ENCODE results near the gene NFATC2IP.
A peak's percentile ranks its signal among the peaks of the same experiment; 100 is the strongest.
"Not testable (repeated sequence)": the region's sequence is repeated elsewhere in the genome, so short reads cannot be mapped to it uniquely, and the experiment has no call there.

Gene NFATC2IP

GRCh38 chr16:28967156-28967555, 16.4 kb downstream of the NFATC2IP start:
- no peak for DNase-seq (ENCODE audit: low read depth in 3 of 3, low spot score in 1 of 3)

- not testable (repeated sequence) for DNase-seq (ENCODE audit: low read depth in 3 of 3, low spot score in 1 of 3)
Observed at GRCh38 chr16:28969696-28970095, 19.0 kb downstream of the NFATC2IP start.

DNA sequence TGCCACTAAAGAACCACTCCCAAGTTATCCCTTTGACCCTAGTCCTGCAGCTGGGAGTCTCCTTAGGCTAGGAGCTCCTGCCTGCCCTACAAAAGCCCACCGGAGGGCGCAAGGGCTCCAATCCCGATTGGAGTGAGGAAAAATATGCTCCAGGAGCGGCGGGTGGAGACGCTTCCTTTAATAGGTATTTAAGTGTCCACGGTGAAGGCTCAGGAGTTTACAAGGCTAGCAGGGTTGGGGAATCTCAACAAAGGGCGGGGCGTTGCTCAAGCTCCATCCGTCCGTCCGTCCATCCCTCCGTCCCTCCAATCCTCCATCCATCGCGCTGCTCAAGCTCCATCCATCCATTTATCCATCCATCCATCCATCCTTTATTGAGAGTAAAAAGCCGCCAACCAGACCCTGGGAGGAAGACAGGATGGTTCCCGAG, 23.3 kb downstream of the NFATC2IP start:
- DNase-seq (ENCODE audit: low read depth in 3 of 3, low spot score in 1 of 3): no peak

DNA sequence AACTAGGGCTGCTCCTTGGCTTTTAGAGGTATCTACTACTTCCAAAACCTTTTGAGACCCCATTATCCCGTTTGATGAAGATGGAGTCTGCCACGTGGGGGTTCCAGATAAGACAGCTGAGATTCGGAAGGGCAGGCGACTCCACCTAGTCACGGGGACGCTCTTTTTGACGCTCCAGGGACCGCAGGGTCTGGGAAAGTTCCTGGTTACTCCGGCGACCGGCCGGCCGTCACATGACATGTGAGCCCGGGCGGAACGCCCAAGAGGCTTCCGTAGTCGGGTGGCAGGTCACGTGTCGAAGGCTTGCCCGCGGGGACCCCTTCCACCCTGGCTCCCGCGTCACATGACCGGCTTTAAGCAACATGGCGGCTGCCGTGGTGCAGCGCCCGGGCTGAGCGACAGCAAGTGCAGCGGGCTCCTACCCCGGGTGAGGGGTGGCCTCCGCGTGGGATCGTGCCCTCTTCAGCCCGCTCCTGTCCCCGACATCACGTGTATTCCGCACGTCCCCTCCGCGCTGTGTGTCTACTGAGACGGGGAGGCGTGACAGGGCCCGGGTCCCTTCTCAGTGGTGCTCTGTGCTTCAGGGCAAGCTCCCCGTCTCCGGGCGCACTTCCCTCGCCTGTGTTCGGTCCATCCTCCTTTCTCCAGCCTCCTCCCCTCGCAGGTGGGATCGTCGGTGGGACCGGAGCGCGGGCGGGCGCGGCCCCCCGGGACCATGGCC, 23.9 kb downstream of the NFATC2IP start, which contains the start of gene SPNS1:
SPNS1 (plus strand) TSS at position 342 of the 721 bp plus-strand sequence; CDS start at position 716, 374 bp downstream.
- DNase-seq (ENCODE audit: low read depth in 3 of 3, low spot score in 1 of 3): peak; percentile 75 to 80 (median 79)

DNA sequence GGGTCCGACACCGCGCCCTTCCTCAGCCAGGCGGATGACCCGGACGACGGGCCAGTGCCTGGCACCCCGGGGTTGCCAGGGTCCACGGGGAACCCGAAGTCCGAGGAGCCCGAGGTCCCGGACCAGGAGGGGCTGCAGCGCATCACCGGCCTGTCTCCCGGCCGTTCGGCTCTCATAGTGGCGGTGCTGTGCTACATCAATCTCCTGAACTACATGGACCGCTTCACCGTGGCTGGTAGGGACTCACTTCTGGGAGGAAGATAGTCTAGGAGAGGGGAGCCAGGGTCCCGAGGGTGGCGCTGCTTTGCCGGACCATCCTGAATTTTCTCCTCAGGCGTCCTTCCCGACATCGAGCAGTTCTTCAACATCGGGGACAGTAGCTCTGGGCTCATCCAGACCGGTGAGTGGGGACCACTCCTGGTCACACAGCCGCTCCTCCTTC, 24.4 kb downstream of the NFATC2IP start:
- no peak for DNase-seq (ENCODE audit: low read depth in 3 of 3, low spot score in 1 of 3)

DNA sequence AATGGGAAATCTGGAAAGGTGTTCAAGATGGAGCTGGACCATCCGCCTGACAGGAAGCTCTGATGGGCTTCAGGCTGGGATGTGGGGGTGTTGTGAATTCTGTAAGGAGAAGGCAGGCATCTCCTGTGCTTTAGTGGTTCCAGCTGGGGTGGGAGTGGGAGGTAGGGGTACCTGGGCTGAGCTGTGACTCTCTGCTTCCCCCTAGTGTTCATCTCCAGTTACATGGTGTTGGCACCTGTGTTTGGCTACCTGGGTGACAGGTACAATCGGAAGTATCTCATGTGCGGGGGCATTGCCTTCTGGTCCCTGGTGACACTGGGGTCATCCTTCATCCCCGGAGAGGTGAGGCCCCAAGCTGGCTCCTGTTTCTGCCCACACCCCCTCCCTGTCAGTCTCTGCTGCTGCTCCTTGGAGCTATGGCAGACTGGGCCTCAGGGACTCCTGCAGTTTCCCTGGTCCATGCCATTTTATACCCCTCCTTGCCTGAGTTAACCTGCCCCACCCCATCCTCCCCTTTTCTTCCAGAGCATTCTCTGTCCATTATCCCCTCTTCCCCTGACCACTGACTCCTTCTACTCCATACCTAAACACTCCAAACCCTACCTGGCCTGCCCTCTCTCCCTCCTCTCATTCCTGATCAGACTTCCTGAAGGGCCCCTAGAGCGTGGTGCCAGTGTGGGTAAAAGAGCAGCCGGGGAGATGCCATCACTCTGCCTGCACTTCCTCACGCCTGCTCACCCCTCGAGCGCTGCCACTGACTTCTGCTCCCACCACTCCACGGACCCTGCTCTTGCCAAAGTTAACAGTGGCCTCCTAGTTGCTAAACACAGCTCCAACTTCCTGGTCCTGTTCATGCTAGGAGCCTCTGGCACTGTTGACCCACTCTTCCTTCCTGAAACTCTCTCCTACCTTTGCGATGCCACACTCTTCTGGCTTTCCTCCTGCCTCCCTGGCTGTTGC, 27.2 kb downstream of the NFATC2IP start:
- no peak for DNase-seq (ENCODE audit: low read depth in 3 of 3, low spot score in 1 of 3)

GRCh38 chr16:28980330-28980729, 29.6 kb downstream of the NFATC2IP start:
- DNase-seq (ENCODE audit: low read depth in 3 of 3, low spot score in 1 of 3): not testable (repeated sequence)

GRCh38 chr16:28980929-28981328, 30.2 kb downstream of the NFATC2IP start:
- DNase-seq (ENCODE audit: low read depth in 3 of 3, low spot score in 1 of 3): no peak

DNA sequence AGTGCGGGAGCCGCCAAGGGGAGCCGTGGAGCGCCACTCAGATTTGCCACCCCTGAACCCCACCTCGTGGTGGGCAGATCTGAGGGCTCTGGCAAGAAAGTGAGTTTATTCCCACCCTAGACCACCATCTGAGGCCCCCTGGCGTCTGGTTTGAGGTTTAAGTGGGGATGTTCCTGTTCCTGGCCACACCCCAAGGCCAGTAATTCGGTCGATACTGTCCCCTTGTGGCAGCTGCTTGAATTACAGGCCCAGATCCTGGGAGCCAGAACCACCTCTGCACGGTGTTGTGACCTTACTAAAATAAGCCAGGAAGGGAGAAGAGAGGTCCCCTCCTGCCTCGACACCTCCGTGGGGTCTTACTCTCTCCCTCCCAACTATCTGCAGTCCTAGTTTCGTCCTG, 30.8 kb downstream of the NFATC2IP start:
- peak in 1 of 3 donors; percentile 34 for DNase-seq (ENCODE audit: low read depth in 3 of 3, low spot score in 1 of 3)

DNA sequence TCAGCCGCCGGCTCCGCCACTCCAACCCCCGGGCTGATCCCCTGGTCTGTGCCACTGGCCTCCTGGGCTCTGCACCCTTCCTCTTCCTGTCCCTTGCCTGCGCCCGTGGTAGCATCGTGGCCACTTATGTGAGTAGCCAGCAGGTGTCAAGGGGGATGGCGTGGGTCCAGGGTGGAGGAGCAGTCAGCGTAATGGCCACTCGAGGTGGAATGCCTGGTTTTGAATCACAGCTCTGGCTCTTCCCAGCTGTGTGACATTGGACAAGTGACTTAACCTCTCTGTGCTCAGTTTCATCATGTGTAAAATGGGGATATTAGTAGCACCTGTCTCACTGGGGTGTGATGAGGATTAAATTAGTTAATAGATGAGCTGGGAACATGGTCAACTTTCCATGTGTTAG, 31.7 kb downstream of the NFATC2IP start:
- DNase-seq (ENCODE audit: low read depth in 3 of 3, low spot score in 1 of 3): no peak

DNA sequence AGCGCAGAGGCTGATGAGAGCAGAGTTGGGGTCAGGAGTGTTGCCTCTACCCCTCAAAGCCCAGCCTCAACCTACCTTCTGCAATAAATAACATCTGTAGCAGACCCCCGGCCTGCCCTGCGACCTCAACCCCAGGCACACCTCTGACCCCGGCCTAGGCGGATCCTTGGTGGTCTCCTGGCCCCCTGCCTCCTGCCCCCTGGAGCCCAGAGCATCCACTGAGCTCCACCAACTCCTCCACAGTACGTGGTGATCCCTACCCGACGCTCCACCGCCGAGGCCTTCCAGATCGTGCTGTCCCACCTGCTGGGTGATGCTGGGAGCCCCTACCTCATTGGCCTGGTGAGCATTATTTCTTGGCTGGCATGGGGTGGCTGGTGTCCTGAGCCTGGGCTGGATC, 32.2 kb downstream of the NFATC2IP start:
- no peak for DNase-seq (ENCODE audit: low read depth in 3 of 3, low spot score in 1 of 3)

GRCh38 chr16:28983644-28984043, 32.9 kb downstream of the NFATC2IP start:
- no peak for DNase-seq (ENCODE audit: low read depth in 3 of 3, low spot score in 1 of 3)

- no peak for DNase-seq (ENCODE audit: low read depth in 3 of 3, low spot score in 1 of 3)
Observed at GRCh38 chr16:28984091-28984490, 33.4 kb downstream of the NFATC2IP start.

DNA sequence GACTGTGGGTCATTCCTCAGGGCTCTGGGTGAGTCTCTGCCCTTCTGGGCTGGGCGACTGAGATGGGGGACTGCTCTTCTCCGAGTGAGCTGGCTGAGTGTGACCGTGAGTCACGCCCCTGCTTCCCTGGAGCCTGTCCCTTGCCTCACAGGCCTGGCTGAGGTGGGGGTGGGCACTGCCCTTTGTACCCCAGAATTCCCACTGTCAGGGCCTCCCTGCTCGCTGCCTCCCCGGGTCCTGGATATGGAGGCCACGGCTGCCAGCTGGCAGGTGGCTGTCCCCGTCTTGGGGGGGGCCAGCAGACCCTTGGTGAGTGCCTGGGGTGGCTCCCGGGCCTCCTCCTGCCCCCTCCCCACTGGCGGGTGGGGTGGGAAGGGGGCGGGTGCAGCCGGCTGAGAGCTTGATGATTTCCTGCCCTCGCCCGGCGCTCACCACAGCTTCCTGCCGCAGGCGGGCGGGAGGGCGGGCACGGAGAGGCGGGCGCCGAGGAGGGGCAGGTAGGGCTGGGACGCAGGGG, 33.9 kb downstream of the NFATC2IP start, which contains the start of gene LAT:
LAT (plus strand) TSS at position 434 of the 517 bp plus-strand sequence. CDS start 366 bp downstream, outside the sequence.
- DNase-seq (ENCODE audit: low read depth in 3 of 3, low spot score in 1 of 3): peak; percentile 60 to 67 (median 65)

DNA sequence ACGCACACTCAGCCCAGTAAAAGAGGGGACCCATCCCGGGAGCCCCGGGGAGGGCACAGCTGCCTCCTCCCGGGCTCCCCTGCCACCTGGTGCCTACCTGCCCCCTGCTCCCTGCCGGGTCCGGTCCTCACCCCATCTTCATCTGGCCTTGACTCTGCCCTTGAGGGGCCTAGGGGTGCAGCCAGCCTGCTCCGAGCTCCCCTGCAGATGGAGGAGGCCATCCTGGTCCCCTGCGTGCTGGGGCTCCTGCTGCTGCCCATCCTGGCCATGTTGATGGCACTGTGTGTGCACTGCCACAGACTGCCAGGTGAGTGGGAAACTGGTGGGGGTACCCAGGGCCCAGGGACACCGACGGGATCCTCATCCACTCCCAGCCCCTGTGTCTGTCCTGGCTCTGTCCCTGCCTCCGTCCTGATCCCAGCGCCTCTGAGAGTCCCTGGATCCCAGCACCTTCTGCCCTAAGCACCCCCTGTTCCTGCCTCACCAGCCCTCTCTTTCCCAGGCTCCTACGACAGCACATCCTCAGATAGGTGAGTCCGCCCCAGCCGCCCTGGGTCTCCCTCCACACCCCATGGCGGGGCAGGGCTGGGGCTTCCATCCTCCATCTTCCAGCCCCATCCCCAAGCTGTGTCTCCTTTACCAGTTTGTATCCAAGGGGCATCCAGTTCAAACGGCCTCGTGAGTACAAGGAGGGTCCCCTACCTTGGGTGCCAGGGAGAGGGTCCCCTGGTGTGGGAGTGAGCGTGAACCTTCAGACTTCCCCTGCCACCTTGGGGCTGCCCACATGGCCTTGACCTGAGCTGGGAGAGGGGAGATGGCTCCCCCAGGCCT, 34.7 kb downstream of the NFATC2IP start:
- DNase-seq (ENCODE audit: low read depth in 3 of 3, low spot score in 1 of 3): no peak

DNA sequence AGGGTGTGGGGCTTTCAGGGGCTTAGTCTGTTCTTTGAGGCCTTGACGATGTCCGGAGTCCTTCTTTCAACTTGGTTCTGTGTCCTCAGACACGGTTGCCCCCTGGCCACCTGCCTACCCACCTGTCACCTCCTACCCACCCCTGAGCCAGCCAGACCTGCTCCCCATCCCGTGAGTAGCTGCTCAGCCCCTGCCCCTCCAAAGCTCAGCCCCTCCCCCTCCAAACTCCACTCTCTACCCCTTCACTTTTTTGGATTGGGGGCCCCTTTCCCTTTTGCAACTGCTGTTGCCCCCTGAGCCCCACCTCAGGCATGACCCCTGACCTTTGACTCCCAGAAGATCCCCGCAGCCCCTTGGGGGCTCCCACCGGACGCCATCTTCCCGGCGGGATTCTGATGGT, 35.3 kb downstream of the NFATC2IP start:
- DNase-seq (ENCODE audit: low read depth in 3 of 3, low spot score in 1 of 3): no peak

DNA sequence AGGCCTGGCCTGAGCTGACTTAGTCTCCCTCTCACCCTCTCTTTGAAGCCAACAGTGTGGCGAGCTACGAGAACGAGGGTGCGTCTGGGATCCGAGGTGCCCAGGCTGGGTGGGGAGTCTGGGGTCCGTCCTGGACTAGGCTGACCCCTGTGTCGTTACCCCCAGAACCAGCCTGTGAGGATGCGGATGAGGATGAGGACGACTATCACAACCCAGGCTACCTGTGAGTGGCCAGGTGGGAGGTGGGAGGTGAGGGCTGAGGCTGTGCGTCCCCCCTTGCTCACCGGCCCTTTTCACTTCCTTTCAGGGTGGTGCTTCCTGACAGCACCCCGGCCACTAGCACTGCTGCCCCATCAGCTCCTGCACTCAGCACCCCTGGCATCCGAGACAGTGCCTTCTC, 35.8 kb downstream of the NFATC2IP start:
- DNase-seq (ENCODE audit: low read depth in 3 of 3, low spot score in 1 of 3): no peak

GRCh38 chr16:28987170-28987853, 36.6 kb downstream of the NFATC2IP start:
- DNase-seq (ENCODE audit: low read depth in 3 of 3, low spot score in 1 of 3): no peak

GRCh38 chr16:28989363-28989762, 38.6 kb downstream of the NFATC2IP start:
- DNase-seq (ENCODE audit: low read depth in 3 of 3, low spot score in 1 of 3): no peak
